K562 (cell line): ENCODE data around the gene RNASEH1. TPM values are rescaled to one million over a fixed set of nuclear protein-coding genes. Genes with fewer than 3 reads are reported as not detected.

Source experiments
- ATAC-seq: fragments of 200-7000 bp; cut with Tn5 transposase; 3 replicates; pipeline ENCODE4 v1.9.1; 2020; ENCODE audit warnings: moderate library complexity
- BruUV-seq: library from RNA; stranded (reverse); fragments of 400-500 nt; replicated peaks from 2 replicates; lab custom pipeline; 2021; lab: Mats Ljungman, UMichigan
- CTCF ChIA-PET: fragments of 300-600 bp; formaldehyde crosslinking; extraction: SDS; loops from one replicate; lab custom pipeline; 2021; ENCODE audit warnings: low intra/inter-chr PET ratio; lab: Yijun Ruan, JAX
- POLR2A ChIA-PET: fragments of 300-600, 350-650 bp; sonication (Branson Sonifier 250); formaldehyde crosslinking; extraction: SDS; loops from one replicate; lab custom pipeline; 2021; ENCODE audit warnings: antibody characterized with exemption, inconsistent platforms; lab: Yijun Ruan, JAX
- DNase-seq, 4 experiments: peaks; one replicate each; pipeline versions ENCODE4 v3.0.0 to v3.0.0-alpha.2; 2011 to 2018; ENCODE audit warnings: low spot score in 3 of 4, mixed read lengths in 3 of 4; ENCODE audit errors: extremely low read depth in 1 of 4
- FAIRE-seq: peaks from 2 replicates; lab custom pipeline; 2011; peaks lifted over from hg19 to GRCh38; lab: Jason Lieb, UNC
- H2AFZ ChIP-seq: 2 replicates; pipeline ENCODE4 v1.6.0; 2011; ENCODE audit warnings: low read depth, low read length, control low read depth, inconsistent platforms
- H3K27ac ChIP-seq: fragments of 200-600 bp; 3 replicates; pipeline ENCODE4 v1.8.0; 2011; ENCODE audit warnings: low read depth, mild to moderate bottlenecking, control low read depth, inconsistent platforms, low read length, moderate library complexity, mixed read lengths; ENCODE audit errors: extremely low read depth
- H3K27me3 ChIP-seq, 2 experiments: fragments of 300-600 bp in 1 of 2; 2 replicates in 1 of 2; 3 replicates in 1 of 2; pipeline versions ENCODE4 v1.6.0 to v1.8.0; 2011; ENCODE audit warnings: inconsistent platforms in 2 of 2, low read length in 2 of 2, mild to moderate bottlenecking in 1 of 2, mixed read lengths in 1 of 2, moderate library complexity in 1 of 2; ENCODE audit not compliant: control insufficient read depth in 2 of 2, insufficient read depth in 2 of 2
- H3K36me3 ChIP-seq: fragments of 300-600 bp; 3 replicates; pipeline ENCODE4 v1.8.0; 2011; ENCODE audit warnings: mild to moderate bottlenecking, low read length, inconsistent platforms; ENCODE audit not compliant: control insufficient read depth, insufficient read depth
- H3K4me1 ChIP-seq, 2 experiments: fragments of 200-600 bp in 1 of 2; replicated peaks in 1 of 2; 2 replicates in 1 of 2; 3 replicates in 1 of 2; pipeline versions ENCODE4 v1.5.1 to v1.8.0; 2011; ENCODE audit warnings: inconsistent platforms in 2 of 2, low read length in 2 of 2, mild to moderate bottlenecking in 1 of 2, mixed read lengths in 1 of 2, moderate library complexity in 1 of 2; ENCODE audit not compliant: control insufficient read depth in 2 of 2, insufficient read depth in 2 of 2
- H3K4me2 ChIP-seq: 2 replicates; pipeline ENCODE4 v1.6.1; 2011; ENCODE audit warnings: low read length, control low read depth, inconsistent platforms, mixed read lengths; ENCODE audit not compliant: insufficient read depth
- H3K4me3 ChIP-seq: fragments of 200-600 bp; sonication (generic), shearing (Covaris generic); 2 replicates; pipeline ENCODE4 v1.5.1; 2016; ENCODE audit warnings: control low read depth, inconsistent platforms
- H3K79me2 ChIP-seq: fragments of 200-600 bp; 3 replicates; pipeline ENCODE4 v1.8.0; 2011; ENCODE audit warnings: low read length, inconsistent platforms; ENCODE audit not compliant: control insufficient read depth, insufficient read depth
- H3K9ac ChIP-seq, 2 experiments: 2 replicates each; pipeline versions ENCODE4 v1.6.0 to v1.6.1; 2011; ENCODE audit warnings: low read depth in 2 of 2, low read length in 2 of 2, control low read depth in 1 of 2, inconsistent platforms in 1 of 2, mild to moderate bottlenecking in 1 of 2, mixed read lengths in 1 of 2; ENCODE audit not compliant: insufficient read depth in 1 of 2
- H3K9me1 ChIP-seq: one replicate; pipeline ENCODE4 v1.6.0; 2011; ENCODE audit warnings: inconsistent platforms, mild to moderate bottlenecking, low read length, moderate library complexity; ENCODE audit not compliant: control insufficient read depth, insufficient read depth
- H3K9me3 ChIP-seq: replicated peaks from 2 replicates; pipeline ENCODE4 v1.5.1; 2011; ENCODE audit warnings: low read depth, low read length, inconsistent platforms; ENCODE audit not compliant: control insufficient read depth, insufficient read depth
- H4K20me1 ChIP-seq: replicated peaks from 2 replicates; pipeline ENCODE4 v1.6.1; 2011; ENCODE audit warnings: low read length, inconsistent platforms, mixed read lengths; ENCODE audit not compliant: control insufficient read depth, insufficient read depth
- BRD4 ChIP-seq: fragments of 200-600 bp; sonication (generic); IDR thresholded peaks from 2 replicates; pipeline ENCODE4 v1.6.1; 2017; ENCODE audit warnings: inconsistent platforms
- CAMTA2 ChIP-seq: fragments of 250-450 bp; sonication (Bioruptor Pico); conservative IDR thresholded peaks from 2 replicates; pipeline ENCODE4 v1.5.1; 2022
- CCAR2 ChIP-seq: fragments of 200-400 bp; formaldehyde crosslinking; IDR thresholded peaks from 2 replicates; pipeline ENCODE4 v1.6.1; 2017; ENCODE audit warnings: mild to moderate bottlenecking, low read depth, low read length
- CREB1 ChIP-seq, 2 experiments: sonication (generic) in 1 of 2; formaldehyde crosslinking in 1 of 2; IDR thresholded peaks; 2 replicates each; pipeline versions ENCODE4 v1.6.1 to v1.8.0; 2012 to 2022; ENCODE audit warnings: inconsistent platforms in 1 of 2, mild to moderate bottlenecking in 1 of 2, missing genetic modification reagents in 1 of 2, moderate library complexity in 1 of 2
- KLF10 ChIP-seq: fragments of 250-450 bp; sonication (Bioruptor Pico); IDR thresholded peaks from 2 replicates; pipeline ENCODE4 v1.6.1; 2021; ENCODE audit warnings: matching md5 sums
- L3MBTL2 ChIP-seq: fragments of 450-650 bp; IDR thresholded peaks from 2 replicates; pipeline ENCODE4 v1.6.1; 2016; ENCODE audit warnings: mild to moderate bottlenecking, moderate library complexity
- NFIC ChIP-seq: fragments of 450-650 bp; IDR thresholded peaks from 2 replicates; pipeline ENCODE4 v1.6.1; 2017; ENCODE audit warnings: mild to moderate bottlenecking, inconsistent platforms
- POLR2A ChIP-seq: fragments of 450-650 bp; conservative IDR thresholded peaks from 2 replicates; pipeline ENCODE4 v1.6.1; 2016
- RCOR1 ChIP-seq, 2 experiments: IDR thresholded peaks; 2 replicates each; pipeline ENCODE4 v1.6.1; 2012; ENCODE audit warnings: low read depth in 2 of 2, low read length in 2 of 2, borderline replicate concordance in 1 of 2, improper control_type of control experiment in 1 of 2
- RNF2 ChIP-seq: sonication (generic); IDR thresholded peaks from 2 replicates; pipeline ENCODE4 v1.6.1; 2016
- TAF15 ChIP-seq: fragments of 200-400 bp; formaldehyde crosslinking; IDR thresholded peaks from 2 replicates; pipeline ENCODE4 v1.6.1; 2017; ENCODE audit warnings: mild to moderate bottlenecking, low read depth, low read length, moderate library complexity
- ZNF263 ChIP-seq: sonication (generic); formaldehyde crosslinking; IDR thresholded peaks from 2 replicates; pipeline ENCODE4 v1.8.0; 2022; ENCODE audit warnings: mild to moderate bottlenecking, missing genetic modification reagents, borderline replicate concordance
- ZNF511 ChIP-seq: sonication (generic); formaldehyde crosslinking; IDR thresholded peaks from 2 replicates; pipeline ENCODE4 v1.8.0; 2022; ENCODE audit warnings: mild to moderate bottlenecking, missing genetic modification reagents
- ZSCAN29 ChIP-seq: fragments of 450-650 bp; IDR thresholded peaks from 2 replicates; pipeline ENCODE4 v1.6.1; 2017
- WGBS: fragments of 100-300 bp; shearing (Covaris generic); methylation state at CpG from one replicate; pipeline ENCODE4 v1.1.6; 2016; ENCODE audit warnings: low coverage, mixed read lengths; ENCODE audit not compliant: insufficient coverage; ENCODE audit errors: missing lambda C conversion rate; 5-methylcytosine and 5-hydroxymethylcytosine counted together
- in situ Hi-C: fragments of 300-500 bp; cut with MboI; formaldehyde crosslinking; loops from 4 replicates; pipeline ENCODE4 v1.15.0; 2018; ENCODE audit warnings: inconsistent platforms, mixed read lengths
- intact Hi-C: fragments of 100-400 bp; cut with micrococcal nuclease; formaldehyde crosslinking; loops from 2 replicates; pipeline ENCODE4 v1.14.2; 2022
- polyA plus RNA-seq, 8 experiments: library from polyadenylated mRNA; depleted of rRNA in 4 of 8; stranded (reverse) in 5 of 8; unstranded in 3 of 8; fragments of >200 nt; fragmentation: Nextera tagmentation in 2 of 8; fragmentation: Illumina TruSeq in 1 of 8; extraction: Ambion mirVana in 2 of 8; extraction: Trizol in 1 of 8; gene quantifications; 2 replicates each; pipeline versions ENCODE4 v1.2.1 to v1.2.3, GENCODE V29; 2011 to 2014; ENCODE audit warnings: inconsistent platforms in 1 of 8, missing spikeins in 1 of 8
- total RNA-seq, 7 experiments: library from RNA; depleted of rRNA in 6 of 7; stranded (reverse); fragments of >200 nt in 6 of 7; fragmentation: Illumina TruSeq in 2 of 7; extraction: Trizol in 2 of 7; gene quantifications; 2 replicates each; pipeline versions ENCODE4 v1.2.1 to v1.2.3, GENCODE V29; 2011 to 2021; ENCODE audit warnings: low replicate concordance in 1 of 7
- TF ChIP-seq, protein P1 (sequence below), 2 experiments: IDR thresholded peaks; 2 replicates each; pipeline ENCODE4 v1.6.1; 2011; ENCODE audit warnings: borderline replicate concordance in 1 of 2, control low read depth in 1 of 2, low read depth in 1 of 2, low read length in 1 of 2, mild to moderate bottlenecking in 1 of 2, mixed read lengths in 1 of 2, moderate library complexity in 1 of 2; ENCODE audit not compliant: insufficient read depth in 1 of 2, insufficient read length in 1 of 2, poor library complexity in 1 of 2, severe bottlenecking in 1 of 2; ENCODE audit errors: extremely low read depth in 1 of 2
- TF ChIP-seq, protein P2 (sequence below): fragments of 450-650 bp; formaldehyde crosslinking; IDR thresholded peaks from 2 replicates; pipeline ENCODE4 v1.4.0; 2020; ENCODE audit warnings: mild to moderate bottlenecking
- TF ChIP-seq, protein P3 (sequence below): fragments of 250-450 bp; sonication (Bioruptor Pico); IDR thresholded peaks from 2 replicates; pipeline ENCODE4 v1.5.0; 2022; ENCODE audit warnings: mild to moderate bottlenecking

RNASEH1 gene
- total and polyA plus RNA-seq, 9 of the 15 experiments (the other 6 are each of a cell fraction or from before 2014, with no cell fraction given), result 25.7 to 47.5 (median 42.8) TPM

DNA sequence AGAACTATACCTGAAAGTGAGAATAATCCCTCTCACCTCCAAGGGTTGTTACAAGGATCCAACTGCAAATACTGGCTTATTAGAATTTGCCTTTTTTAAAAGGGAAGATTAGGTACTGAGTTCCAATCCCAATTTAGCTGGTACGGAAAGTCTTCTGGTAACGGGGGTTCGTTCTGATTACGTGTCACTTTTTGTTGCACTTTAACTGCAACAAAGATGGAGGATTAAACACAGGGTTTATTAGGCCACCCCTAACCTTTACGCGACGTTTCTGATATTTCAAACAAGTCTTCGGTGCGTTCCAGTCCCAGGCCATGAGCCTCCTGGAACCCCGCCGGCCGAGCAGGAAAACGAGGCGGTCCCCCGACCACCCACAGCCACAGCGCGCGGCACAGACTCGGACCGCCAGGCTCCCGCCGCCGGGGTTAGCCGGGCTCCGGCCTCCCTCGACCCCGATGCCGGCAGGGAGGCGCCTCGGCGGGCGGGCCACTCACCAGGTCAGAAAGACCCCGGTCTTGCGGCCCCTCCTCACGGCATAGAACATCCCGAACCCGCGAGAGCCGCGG, 411 bp downstream of the RNASEH1 start (continued):
- TF ChIP-seq NFIC (peak; percentile 21; the same call in 1 of the 2 replicates), BRD4 (0 out of 2 replicates have a peak, but pooled peaks have one; percentile 41), RCOR1 (IDR thresholded peaks at IDR 0.05; ENCODE audit: borderline replicate concordance in 1 of 2, low read depth in 2 of 2, low read length in 2 of 2) (no peak), ZSCAN29 (0 out of 2 replicates have a peak, but pooled peaks have one; percentile 6), ZNF511 (CRISPR knock-in tag) (0 out of 2 replicates have a peak, but pooled peaks have one; percentile 73)

GRCh38 chr2:3553946-3554345, 4.2 kb downstream of the RNASEH1 start:
- H3K9me3 ChIP-seq, result no peaks in the 10 kb centered on the region
- FAIRE-seq, result no peak
- H3K79me2 ChIP-seq, result peaks cover 43% of the 10 kb centered on the region
- intact Hi-C loops, result loop anchor here (2.0 kb wide), 1 partner anchor 15 kb away; no protein-coding TSS in a partner anchor
- H2AFZ ChIP-seq, result no peak overlapping the region
- 82% methylated on average over 5 of the region's 10 CpGs for WGBS
- H3K4me2 ChIP-seq, result no peak overlapping the region
- no peaks in the 10 kb centered on the region for H4K20me1 ChIP-seq
- ChIA-PET CTCF (no interaction called here), POLR2A (interaction anchor here (0.6 to 1.4 kb wide), 2 partner anchors 10 to 1064 kb away, joined by 3 read pairs; no protein-coding TSS in a partner anchor)
- H3K27me3 ChIP-seq, result no peaks in the 10 kb centered on the region
- BruUV-seq, result no TSS peak
- no peaks in the 10 kb centered on the region for H3K9me1 ChIP-seq
- H3K4me3 ChIP-seq, result no peak overlapping the region
- no peak for DNase-seq
- peaks cover 7 to 8% of the 10 kb centered on the region in 2 experiments; a peak in 3 of 5 replicates for H3K4me1 ChIP-seq
- H3K36me3 ChIP-seq, result peaks cover 79% of the 10 kb centered on the region
- no peak for ATAC-seq
- no peak overlapping the region for H3K27ac ChIP-seq
- no peak overlapping the region for H3K9ac ChIP-seq
- in situ Hi-C loops, result no loop called here
- TF ChIP-seq CAMTA2 (CRISPR knock-in tag), result no peak
- no peak for TF ChIP-seq CREB1 (IDR thresholded peaks at IDR 0.05)
- TF ChIP-seq CREB1 (CRISPR knock-in tag; IDR thresholded peaks at IDR 0.05), result no peak
- no peak for TF ChIP-seq TAF15
- TF ChIP-seq POLR2A, result no peak
- no peak for TF ChIP-seq L3MBTL2
- TF ChIP-seq, protein P1, sequence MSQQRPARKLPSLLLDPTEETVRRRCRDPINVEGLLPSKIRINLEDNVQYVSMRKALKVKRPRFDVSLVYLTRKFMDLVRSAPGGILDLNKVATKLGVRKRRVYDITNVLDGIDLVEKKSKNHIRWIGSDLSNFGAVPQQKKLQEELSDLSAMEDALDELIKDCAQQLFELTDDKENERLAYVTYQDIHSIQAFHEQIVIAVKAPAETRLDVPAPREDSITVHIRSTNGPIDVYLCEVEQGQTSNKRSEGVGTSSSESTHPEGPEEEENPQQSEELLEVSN (IDR thresholded peaks at IDR 0.05; ENCODE audit: borderline replicate concordance in 1 of 2, extremely low read depth in 1 of 2, insufficient read depth in 1 of 2, insufficient read length in 1 of 2, low read depth in 1 of 2, low read length in 1 of 2, poor library complexity in 1 of 2, severe bottlenecking in 1 of 2), result no peak
- TF ChIP-seq ZNF263, result no peak
- TF ChIP-seq, protein P2, sequence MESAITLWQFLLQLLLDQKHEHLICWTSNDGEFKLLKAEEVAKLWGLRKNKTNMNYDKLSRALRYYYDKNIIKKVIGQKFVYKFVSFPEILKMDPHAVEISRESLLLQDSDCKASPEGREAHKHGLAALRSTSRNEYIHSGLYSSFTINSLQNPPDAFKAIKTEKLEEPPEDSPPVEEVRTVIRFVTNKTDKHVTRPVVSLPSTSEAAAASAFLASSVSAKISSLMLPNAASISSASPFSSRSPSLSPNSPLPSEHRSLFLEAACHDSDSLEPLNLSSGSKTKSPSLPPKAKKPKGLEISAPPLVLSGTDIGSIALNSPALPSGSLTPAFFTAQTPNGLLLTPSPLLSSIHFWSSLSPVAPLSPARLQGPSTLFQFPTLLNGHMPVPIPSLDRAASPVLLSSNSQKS (CRISPR knock-in tag), result no peak
- TF ChIP-seq, protein P3, sequence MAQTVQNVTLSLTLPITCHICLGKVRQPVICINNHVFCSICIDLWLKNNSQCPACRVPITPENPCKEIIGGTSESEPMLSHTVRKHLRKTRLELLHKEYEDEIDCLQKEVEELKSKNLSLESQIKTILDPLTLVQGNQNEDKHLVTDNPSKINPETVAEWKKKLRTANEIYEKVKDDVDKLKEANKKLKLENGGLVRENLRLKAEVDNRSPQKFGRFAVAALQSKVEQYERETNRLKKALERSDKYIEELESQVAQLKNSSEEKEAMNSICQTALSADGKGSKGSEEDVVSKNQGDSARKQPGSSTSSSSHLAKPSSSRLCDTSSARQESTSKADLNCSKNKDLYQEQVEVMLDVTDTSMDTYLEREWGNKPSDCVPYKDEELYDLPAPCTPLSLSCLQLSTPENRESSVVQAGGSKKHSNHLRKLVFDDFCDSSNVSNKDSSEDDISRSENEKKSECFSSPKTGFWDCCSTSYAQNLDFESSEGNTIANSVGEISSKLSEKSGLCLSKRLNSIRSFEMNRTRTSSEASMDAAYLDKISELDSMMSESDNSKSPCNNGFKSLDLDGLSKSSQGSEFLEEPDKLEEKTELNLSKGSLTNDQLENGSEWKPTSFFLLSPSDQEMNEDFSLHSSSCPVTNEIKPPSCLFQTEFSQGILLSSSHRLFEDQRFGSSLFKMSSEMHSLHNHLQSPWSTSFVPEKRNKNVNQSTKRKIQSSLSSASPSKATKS (CRISPR knock-in tag), result no peak
- no peak for TF ChIP-seq RNF2
- no peak for TF ChIP-seq KLF10
- TF ChIP-seq CCAR2, result no peak
